HL-60 (cell line): ENCODE data around the gene GRAMD2A.

Source experiments
- DNase-seq, 2 experiments: peaks; one replicate each; pipeline ENCODE4 v3.0.0-alpha.2; 2010 to 2020; ENCODE audit warnings: low read depth in 1 of 2, low spot score in 1 of 2
- H3K27ac ChIP-seq: fragments of 250-450 bp; sonication (Bioruptor Pico); replicated peaks from 2 replicates; pipeline ENCODE4 v1.5.1; 2020; ENCODE audit warnings: mild to moderate bottlenecking, moderate library complexity
- H3K27me3 ChIP-seq: fragments of 250-450 bp; sonication (Bioruptor Pico); 2 replicates; pipeline ENCODE4 v1.5.1; 2021; ENCODE audit warnings: mild to moderate bottlenecking, moderate library complexity; ENCODE audit not compliant: insufficient read depth, poor library complexity, severe bottlenecking
- H3K4me3 ChIP-seq: replicated peaks from 2 replicates; pipeline ENCODE4 v1.5.1; 2011; ENCODE audit warnings: mild to moderate bottlenecking, control low read depth, low read length; ENCODE audit not compliant: insufficient read depth
- CTCF ChIP-seq: IDR thresholded peaks from one replicate; pipeline ENCODE4 v1.5.1; 2011; ENCODE audit warnings: low read length, control low read depth, inconsistent platforms; ENCODE audit not compliant: insufficient read depth
- GABPA ChIP-seq: IDR thresholded peaks from 2 replicates; pipeline ENCODE4 v1.6.1; 2012; ENCODE audit warnings: low read depth
- POLR2AphosphoS5 ChIP-seq: IDR thresholded peaks from 2 replicates; pipeline ENCODE4 v1.6.1; 2012; ENCODE audit warnings: low read depth
- REST ChIP-seq: IDR thresholded peaks from 2 replicates; pipeline ENCODE4 v1.6.1; 2012; ENCODE audit warnings: low read depth; ENCODE audit not compliant: insufficient replicate concordance
- SPI1 ChIP-seq: IDR thresholded peaks from 2 replicates; pipeline ENCODE4 v1.6.1; 2012; ENCODE audit warnings: low read depth, mild to moderate bottlenecking, borderline replicate concordance

The GRAMD2A gene

GRCh38 chr15:72112116-72112515, 85.5 kb downstream of the GRAMD2A start:
- TF ChIP-seq GABPA, result no peak
- TF ChIP-seq REST, result no peak
- no peak for TF ChIP-seq SPI1
- no peak for TF ChIP-seq CTCF
- no peak for TF ChIP-seq POLR2AphosphoS5
- Histone ChIP-seq H3K27me3 (no peaks in the 10 kb centered on the region), H3K27ac (no peak overlapping the region), H3K4me3 (no peak overlapping the region)
- no peak for DNase-seq

DNA sequence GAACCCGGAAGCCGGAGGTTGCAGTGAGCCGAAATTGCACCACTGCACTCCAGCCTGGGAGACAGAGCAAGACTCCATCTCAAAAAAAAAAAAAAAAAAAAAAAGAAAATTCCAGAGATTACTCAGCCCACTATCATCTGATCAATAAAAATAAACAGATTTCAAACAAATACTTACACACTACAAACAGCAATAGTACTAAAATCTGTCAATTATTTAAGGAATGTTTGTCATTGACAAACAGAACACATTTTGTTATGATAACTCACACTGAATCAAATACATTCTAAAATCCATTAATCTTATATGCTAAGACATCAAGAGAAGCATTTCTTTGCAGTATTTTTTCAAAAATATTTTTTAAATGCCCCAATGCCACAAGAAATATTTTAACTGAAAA, 87.2 kb downstream of the GRAMD2A start:
- no peaks in the 10 kb centered on the region for H3K27me3 ChIP-seq
- DNase-seq, result no peak
- TF ChIP-seq CTCF (no peak), REST (no peak), GABPA (no peak), POLR2AphosphoS5 (no peak), SPI1 (no peak)
- no peak overlapping the region for H3K27ac ChIP-seq
- H3K4me3 ChIP-seq, result no peak overlapping the region
